OCI-LY7 (cell line): ENCODE data around the gene KDM8.

ENCODE experiments used
- CTCF ChIP-seq: fragments of 200-600 bp; sonication (generic); conservative IDR thresholded peaks from 2 replicates; pipeline ENCODE4 v1.5.1; 2014; ENCODE audit warnings: mild to moderate bottlenecking, antibody characterized with exemption, low read length, moderate library complexity, mixed read lengths
- EZH2phosphoT487 ChIP-seq: fragments of 200-600 bp; sonication (generic); IDR thresholded peaks from 2 replicates; pipeline ENCODE4 v1.6.1; 2018; ENCODE audit warnings: low read depth, borderline replicate concordance, mild to moderate bottlenecking, mixed run types, antibody characterized with exemption, low read length, moderate library complexity, mixed read lengths

GRCh38 chr16:27245276-27246172, 42.2 kb downstream of the KDM8 start:
- TF ChIP-seq CTCF = no peak
- no peak for TF ChIP-seq EZH2phosphoT487
